Measurements from ENCODE around the gene SYNE4.
A peak's percentile ranks its signal among the peaks of the same experiment; 100 is the strongest.

Gene SYNE4

GRCh38 chr19:36019061-36019670 lies 10.6 kb upstream of the SYNE4 start:
- no peak for TF ChIP-seq POLR2AphosphoS5 (IDR thresholded peaks at IDR 0.05; ENCODE audit: low read depth)

GRCh38 chr19:36014012-36014924 lies 5.7 kb upstream of the SYNE4 start, which contains the start of gene ALKBH6:
ALKBH6 (minus strand) TSS chr19:36014213; CDS start chr19:36013397, 816 bp downstream.
- Histone ChIP-seq H3K27me3 (ENCODE audit: insufficient read depth, poor library complexity, severe bottlenecking) (no peaks in the 10 kb centered on the region), H3K4me3 (replicated peaks; ENCODE audit: insufficient read depth, low read length) (peak within 1 kb of the TSS; percentile 86), H3K27ac (replicated peaks) (peak within 1 kb of the TSS; percentile 77)
- TF ChIP-seq GABPA (IDR thresholded peaks at IDR 0.05; ENCODE audit: low read depth), result peak; percentile 40; the same call in 1 of the 2 replicates
- peak; percentile 77 for TF ChIP-seq REST (IDR thresholded peaks at IDR 0.05; ENCODE audit: insufficient replicate concordance, low read depth)
- peak; percentile 69 for TF ChIP-seq POLR2AphosphoS5 (IDR thresholded peaks at IDR 0.05; ENCODE audit: low read depth)
- TF ChIP-seq CTCF (IDR thresholded peaks at IDR 0.05; ENCODE audit: insufficient read depth, low read length), result no peak
- peak; percentile 23; the same call in 1 of the 2 replicates for TF ChIP-seq SPI1 (IDR thresholded peaks at IDR 0.05; ENCODE audit: borderline replicate concordance, low read depth)
- peak; percentile 98 to 100 for DNase-seq (ENCODE audit: low read depth in 1 of 2, low spot score in 1 of 2)

More at GRCh38 chr19:36019061-36019670, 10.6 kb upstream of the SYNE4 start:
- H3K27ac ChIP-seq (replicated peaks), result no peak overlapping the region
- DNase-seq (ENCODE audit: low read depth in 1 of 2, low spot score in 1 of 2), result no peak
- no peaks in the 10 kb centered on the region for H3K27me3 ChIP-seq (ENCODE audit: insufficient read depth, poor library complexity, severe bottlenecking)
- no peak overlapping the region for H3K4me3 ChIP-seq (replicated peaks; ENCODE audit: insufficient read depth, low read length)

GRCh38 chr19:36013280-36014011 lies 4.8 kb upstream of the SYNE4 start:
- TF ChIP-seq SPI1 (IDR thresholded peaks at IDR 0.05; ENCODE audit: borderline replicate concordance, low read depth) (no peak), POLR2AphosphoS5 (IDR thresholded peaks at IDR 0.05; ENCODE audit: low read depth) (no peak), CTCF (IDR thresholded peaks at IDR 0.05; ENCODE audit: insufficient read depth, low read length) (no peak), GABPA (IDR thresholded peaks at IDR 0.05; ENCODE audit: low read depth) (no peak), REST (IDR thresholded peaks at IDR 0.05; ENCODE audit: insufficient replicate concordance, low read depth) (no peak)
- DNase-seq (ENCODE audit: low read depth in 1 of 2, low spot score in 1 of 2), result no peak
- H3K27ac ChIP-seq (replicated peaks), result peak overlapping the region; percentile 77
- no peaks in the 10 kb centered on the region for H3K27me3 ChIP-seq (ENCODE audit: insufficient read depth, poor library complexity, severe bottlenecking)
- peak overlapping the region; percentile 86 for H3K4me3 ChIP-seq (replicated peaks; ENCODE audit: insufficient read depth, low read length)
